ENCODE measurements around the gene RPRML.

DNA sequence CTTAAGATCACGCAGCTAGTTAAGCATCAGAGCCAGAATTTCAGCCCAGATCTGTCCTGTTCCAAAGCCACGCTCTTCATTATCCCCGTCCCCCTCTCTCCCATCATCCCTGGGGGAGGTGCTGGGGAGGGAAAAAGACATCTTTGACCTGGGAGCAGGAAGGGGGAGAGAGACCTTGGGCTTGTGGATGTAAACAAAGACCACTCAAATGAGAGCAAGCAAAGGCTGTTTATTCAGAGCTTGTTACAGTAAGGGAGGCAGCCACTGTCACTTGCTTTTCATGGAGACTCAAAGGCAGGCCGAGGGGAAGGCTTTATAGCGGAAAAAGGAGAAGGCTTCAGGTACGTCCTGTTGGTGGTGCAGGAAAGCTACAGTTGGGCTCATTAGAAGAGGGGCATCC is 3.5 kb upstream of the RPRML start:
- TF ChIP-seq, protein P1, sequence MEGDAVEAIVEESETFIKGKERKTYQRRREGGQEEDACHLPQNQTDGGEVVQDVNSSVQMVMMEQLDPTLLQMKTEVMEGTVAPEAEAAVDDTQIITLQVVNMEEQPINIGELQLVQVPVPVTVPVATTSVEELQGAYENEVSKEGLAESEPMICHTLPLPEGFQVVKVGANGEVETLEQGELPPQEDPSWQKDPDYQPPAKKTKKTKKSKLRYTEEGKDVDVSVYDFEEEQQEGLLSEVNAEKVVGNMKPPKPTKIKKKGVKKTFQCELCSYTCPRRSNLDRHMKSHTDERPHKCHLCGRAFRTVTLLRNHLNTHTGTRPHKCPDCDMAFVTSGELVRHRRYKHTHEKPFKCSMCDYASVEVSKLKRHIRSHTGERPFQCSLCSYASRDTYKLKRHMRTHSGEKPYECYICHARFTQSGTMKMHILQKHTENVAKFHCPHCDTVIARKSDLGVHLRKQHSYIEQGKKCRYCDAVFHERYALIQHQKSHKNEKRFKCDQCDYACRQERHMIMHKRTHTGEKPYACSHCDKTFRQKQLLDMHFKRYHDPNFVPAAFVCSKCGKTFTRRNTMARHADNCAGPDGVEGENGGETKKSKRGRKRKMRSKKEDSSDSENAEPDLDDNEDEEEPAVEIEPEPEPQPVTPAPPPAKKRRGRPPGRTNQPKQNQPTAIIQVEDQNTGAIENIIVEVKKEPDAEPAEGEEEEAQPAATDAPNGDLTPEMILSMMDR (IDR thresholded peaks at IDR 0.05; ENCODE audit: low read length): no peak
- no peak for TF ChIP-seq EZH2phosphoT487 (IDR thresholded peaks at IDR 0.05; ENCODE audit: low read length)
